HL-60 (cell line): ENCODE results near the gene TTC17.
"Not testable (repeated sequence)": the region's sequence is repeated elsewhere in the genome, so short reads cannot be mapped to it uniquely, and the experiment has no call there.

Source experiments
- DNase-seq, 2 experiments: peaks; one replicate each; pipeline ENCODE4 v3.0.0-alpha.2; 2010 to 2020; ENCODE audit warnings: low read depth in 1 of 2, low spot score in 1 of 2
- H3K27ac ChIP-seq: fragments of 250-450 bp; sonication (Bioruptor Pico); replicated peaks from 2 replicates; pipeline ENCODE4 v1.5.1; 2020; ENCODE audit warnings: mild to moderate bottlenecking, moderate library complexity
- H3K27me3 ChIP-seq: fragments of 250-450 bp; sonication (Bioruptor Pico); 2 replicates; pipeline ENCODE4 v1.5.1; 2021; ENCODE audit warnings: mild to moderate bottlenecking, moderate library complexity; ENCODE audit not compliant: insufficient read depth, poor library complexity, severe bottlenecking
- H3K4me3 ChIP-seq: replicated peaks from 2 replicates; pipeline ENCODE4 v1.5.1; 2011; ENCODE audit warnings: mild to moderate bottlenecking, control low read depth, low read length; ENCODE audit not compliant: insufficient read depth
- CTCF ChIP-seq: IDR thresholded peaks from one replicate; pipeline ENCODE4 v1.5.1; 2011; ENCODE audit warnings: low read length, control low read depth, inconsistent platforms; ENCODE audit not compliant: insufficient read depth
- GABPA ChIP-seq: IDR thresholded peaks from 2 replicates; pipeline ENCODE4 v1.6.1; 2012; ENCODE audit warnings: low read depth
- POLR2AphosphoS5 ChIP-seq: IDR thresholded peaks from 2 replicates; pipeline ENCODE4 v1.6.1; 2012; ENCODE audit warnings: low read depth
- REST ChIP-seq: IDR thresholded peaks from 2 replicates; pipeline ENCODE4 v1.6.1; 2012; ENCODE audit warnings: low read depth; ENCODE audit not compliant: insufficient replicate concordance
- SPI1 ChIP-seq: IDR thresholded peaks from 2 replicates; pipeline ENCODE4 v1.6.1; 2012; ENCODE audit warnings: low read depth, mild to moderate bottlenecking, borderline replicate concordance

The TTC17 gene

GRCh38 chr11:43418197-43418596 is 59.5 kb downstream of the TTC17 start:
- TF ChIP-seq GABPA (no peak), REST (no peak), POLR2AphosphoS5 (no peak), SPI1 (no peak), CTCF (no peak)

GRCh38 chr11:43419460-43419859 is 60.7 kb downstream of the TTC17 start:
- no peaks in the 10 kb centered on the region for H3K27me3 ChIP-seq
- peak in 1 of 2 experiments; percentile 14 for DNase-seq
- H3K4me3 ChIP-seq: no peak overlapping the region
- no peak overlapping the region for H3K27ac ChIP-seq
- TF ChIP-seq SPI1 (no peak), CTCF (peak; percentile 50)

More at GRCh38 chr11:43418197-43418596, 59.5 kb downstream of the TTC17 start:
- Histone ChIP-seq H3K27me3 (no peaks in the 10 kb centered on the region), H3K27ac (no peak overlapping the region), H3K4me3 (no peak overlapping the region)
- DNase-seq: no peak

- no peak for DNase-seq
- no peak for TF ChIP-seq CTCF
- no peak for TF ChIP-seq SPI1
- TF ChIP-seq POLR2AphosphoS5: no peak
- no peak for TF ChIP-seq REST
- TF ChIP-seq GABPA: no peak
- no peak overlapping the region for H3K4me3 ChIP-seq
- no peaks in the 10 kb centered on the region for H3K27me3 ChIP-seq
- H3K27ac ChIP-seq: no peak overlapping the region
These were observed 69.3 kb downstream of the TTC17 start for GRCh38 chr11:43427971-43428370.

- H3K27me3 ChIP-seq, DNase-seq, H3K4me3 ChIP-seq, H3K27ac ChIP-seq: not testable (repeated sequence)
These were observed 72.2 kb downstream of the TTC17 start for GRCh38 chr11:43430916-43431315.
